Endothelial cell (in vitro differentiated cells): ENCODE data around the gene MICALL2. TPM values are rescaled to one million over a fixed set of nuclear protein-coding genes. Genes with fewer than 3 reads are reported as not detected.

Experiments
- DNase-seq: peaks from one replicate; pipeline ENCODE4 v3.0.0; 2021; ENCODE audit warnings: low spot score
- H3K27ac Mint-ChIP-seq: one replicate; pipeline ENCODE4 v1.8.0; 2021; ENCODE audit warnings: mixed read lengths, inconsistent platforms; ENCODE audit not compliant: unreplicated experiment
- H3K27me3 Mint-ChIP-seq: one replicate; pipeline ENCODE4 v1.8.0; 2021; ENCODE audit warnings: mild to moderate bottlenecking, moderate library complexity, mixed read lengths, inconsistent platforms; ENCODE audit not compliant: unreplicated experiment
- H3K36me3 Mint-ChIP-seq: one replicate; pipeline ENCODE4 v1.8.0; 2021; ENCODE audit warnings: mild to moderate bottlenecking, low read depth, mixed read lengths, inconsistent platforms; ENCODE audit not compliant: unreplicated experiment
- H3K4me1 Mint-ChIP-seq: one replicate; pipeline ENCODE4 v1.8.0; 2021; ENCODE audit warnings: mild to moderate bottlenecking, mixed read lengths, inconsistent platforms; ENCODE audit not compliant: unreplicated experiment
- H3K4me3 Mint-ChIP-seq: one replicate; pipeline ENCODE4 v1.8.0; 2021; ENCODE audit warnings: mild to moderate bottlenecking, mixed read lengths, inconsistent platforms; ENCODE audit not compliant: unreplicated experiment
- H3K9me3 Mint-ChIP-seq: one replicate; pipeline ENCODE4 v1.8.0; 2021; ENCODE audit warnings: mixed read lengths, inconsistent platforms; ENCODE audit not compliant: unreplicated experiment
- total RNA-seq: library from RNA; stranded (reverse); fragmentation: NEBNext Ultra II Directional; extraction: Animal tissue kit (Norgen Biotek cat#: 25700); gene quantifications from one replicate; pipeline ENCODE4 v1.2.1, GENCODE V29; 2021; ENCODE audit not compliant: unreplicated experiment
- TF ChIP-seq, protein P1 (sequence below): fragments of 200-600 bp; sonication (generic); IDR thresholded peaks from one replicate; pipeline ENCODE4 v1.5.0; 2021; ENCODE audit warnings: antibody characterized with exemption; ENCODE audit not compliant: unreplicated experiment

MICALL2 gene
- total RNA-seq, 1 donor from 2014 or later, result 25.0 TPM

DNA sequence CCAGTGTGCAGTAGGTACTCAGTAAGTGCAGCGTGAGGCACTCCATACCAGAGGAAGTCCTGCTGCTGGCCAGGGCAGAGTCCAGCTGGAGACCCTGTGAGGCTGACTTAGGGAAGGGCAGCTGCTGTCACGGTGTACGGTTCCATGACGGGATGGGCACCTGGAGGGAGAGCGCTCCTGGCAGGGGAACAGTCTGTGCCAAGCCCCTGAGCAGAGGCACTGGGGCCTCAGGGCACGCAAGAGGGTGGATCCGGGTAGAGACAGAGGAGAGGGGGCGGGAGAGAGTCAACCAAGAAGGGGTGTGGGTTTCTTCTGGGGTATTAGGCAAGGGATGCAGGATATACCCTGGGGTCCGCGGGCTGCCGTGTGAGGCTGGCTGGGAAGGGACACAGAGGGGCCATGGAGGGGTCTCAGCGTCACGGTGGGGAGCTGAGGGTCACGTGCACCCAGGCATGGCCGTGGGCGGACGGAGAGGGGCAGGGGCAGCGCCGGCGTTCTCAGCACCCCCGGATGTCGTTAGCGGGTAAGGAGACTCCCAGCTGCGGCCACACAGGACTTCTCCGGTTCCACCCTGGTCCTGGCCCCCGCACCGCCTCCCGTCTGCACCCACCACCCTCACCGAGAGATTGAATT, 70.5 kb downstream of the MICALL2 start:
- DNase-seq, result no peak
- H3K36me3 Mint-ChIP-seq, result no peaks in the 10 kb centered on the region
- H3K4me1 Mint-ChIP-seq, result no peaks in the 10 kb centered on the region
- TF ChIP-seq, protein P1, sequence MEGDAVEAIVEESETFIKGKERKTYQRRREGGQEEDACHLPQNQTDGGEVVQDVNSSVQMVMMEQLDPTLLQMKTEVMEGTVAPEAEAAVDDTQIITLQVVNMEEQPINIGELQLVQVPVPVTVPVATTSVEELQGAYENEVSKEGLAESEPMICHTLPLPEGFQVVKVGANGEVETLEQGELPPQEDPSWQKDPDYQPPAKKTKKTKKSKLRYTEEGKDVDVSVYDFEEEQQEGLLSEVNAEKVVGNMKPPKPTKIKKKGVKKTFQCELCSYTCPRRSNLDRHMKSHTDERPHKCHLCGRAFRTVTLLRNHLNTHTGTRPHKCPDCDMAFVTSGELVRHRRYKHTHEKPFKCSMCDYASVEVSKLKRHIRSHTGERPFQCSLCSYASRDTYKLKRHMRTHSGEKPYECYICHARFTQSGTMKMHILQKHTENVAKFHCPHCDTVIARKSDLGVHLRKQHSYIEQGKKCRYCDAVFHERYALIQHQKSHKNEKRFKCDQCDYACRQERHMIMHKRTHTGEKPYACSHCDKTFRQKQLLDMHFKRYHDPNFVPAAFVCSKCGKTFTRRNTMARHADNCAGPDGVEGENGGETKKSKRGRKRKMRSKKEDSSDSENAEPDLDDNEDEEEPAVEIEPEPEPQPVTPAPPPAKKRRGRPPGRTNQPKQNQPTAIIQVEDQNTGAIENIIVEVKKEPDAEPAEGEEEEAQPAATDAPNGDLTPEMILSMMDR, result no peak
- H3K27ac Mint-ChIP-seq, result no peak overlapping the region
- H3K9me3 Mint-ChIP-seq, result no peaks in the 10 kb centered on the region
- no peak overlapping the region for H3K4me3 Mint-ChIP-seq
- H3K27me3 Mint-ChIP-seq, result peaks cover 5% of the 10 kb centered on the region

DNA sequence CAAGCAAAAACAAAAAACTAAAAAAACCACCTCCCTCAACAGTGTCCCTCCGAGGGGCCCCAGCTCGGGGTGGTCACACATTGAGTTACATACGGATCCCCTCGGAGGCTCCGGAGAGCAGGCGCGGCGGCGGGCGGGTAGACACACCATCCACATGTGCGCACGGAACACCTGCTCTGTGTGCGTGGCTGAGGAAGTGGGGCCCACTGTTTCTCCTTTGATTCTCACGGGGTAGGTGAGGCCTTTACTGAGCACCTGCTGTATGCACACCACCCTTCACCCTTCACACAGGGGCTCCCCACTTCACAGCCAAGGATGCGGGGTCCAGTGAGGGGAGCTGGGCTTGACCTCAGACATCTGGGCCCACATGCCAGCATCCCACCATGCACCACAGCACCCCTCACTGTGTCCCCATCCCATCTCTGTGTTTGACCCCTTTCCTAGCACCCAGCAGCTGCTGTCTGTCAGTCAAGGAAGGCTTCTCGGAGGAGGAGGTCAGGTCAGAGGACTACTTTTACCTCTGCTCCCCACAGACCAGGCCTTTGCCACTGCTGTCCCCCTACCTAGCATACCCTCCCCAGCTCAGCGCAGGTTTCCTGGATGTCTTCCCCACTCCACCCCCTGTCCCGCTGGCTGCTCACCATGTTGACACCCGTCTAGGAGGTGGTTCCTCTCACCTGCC, 71.1 kb downstream of the MICALL2 start:
- H3K27me3 Mint-ChIP-seq, result peaks cover 5% of the 10 kb centered on the region
- no peaks in the 10 kb centered on the region for H3K4me1 Mint-ChIP-seq

DNA sequence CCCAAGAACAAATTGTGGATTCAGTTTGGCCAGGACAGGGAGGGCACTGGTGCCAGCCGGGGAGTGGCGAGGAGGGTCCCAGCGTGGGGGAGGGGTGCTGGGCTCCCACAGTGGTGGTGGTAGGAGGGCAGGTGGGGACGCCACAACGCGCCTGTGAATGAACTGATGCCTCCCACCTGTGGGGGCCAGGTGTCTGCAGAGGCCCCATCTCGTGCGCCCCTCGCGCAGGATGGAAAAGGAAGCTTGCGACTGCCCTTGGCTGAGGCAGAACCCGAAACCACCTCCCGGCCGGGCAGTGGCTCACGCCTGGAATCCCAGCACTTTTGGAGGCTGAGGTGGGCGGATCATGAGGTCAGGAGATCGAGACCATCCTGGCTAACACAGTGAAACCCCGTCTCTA, 72.0 kb downstream of the MICALL2 start:
- Mint-ChIP-seq H3K4me3 (no peak overlapping the region), H3K27ac (no peak overlapping the region), H3K36me3 (no peaks in the 10 kb centered on the region), H3K27me3 (peaks cover 5% of the 10 kb centered on the region), H3K9me3 (no peaks in the 10 kb centered on the region), H3K4me1 (no peaks in the 10 kb centered on the region)
- DNase-seq, result no peak
- TF ChIP-seq, protein P1, result no peak

More for the DNA sequence above, 71.1 kb downstream of the MICALL2 start:
- Mint-ChIP-seq H3K36me3 (no peaks in the 10 kb centered on the region), H3K27ac (no peak overlapping the region), H3K4me3 (no peak overlapping the region), H3K9me3 (no peaks in the 10 kb centered on the region)
- no peak for DNase-seq
- TF ChIP-seq, protein P1, result no peak

DNA sequence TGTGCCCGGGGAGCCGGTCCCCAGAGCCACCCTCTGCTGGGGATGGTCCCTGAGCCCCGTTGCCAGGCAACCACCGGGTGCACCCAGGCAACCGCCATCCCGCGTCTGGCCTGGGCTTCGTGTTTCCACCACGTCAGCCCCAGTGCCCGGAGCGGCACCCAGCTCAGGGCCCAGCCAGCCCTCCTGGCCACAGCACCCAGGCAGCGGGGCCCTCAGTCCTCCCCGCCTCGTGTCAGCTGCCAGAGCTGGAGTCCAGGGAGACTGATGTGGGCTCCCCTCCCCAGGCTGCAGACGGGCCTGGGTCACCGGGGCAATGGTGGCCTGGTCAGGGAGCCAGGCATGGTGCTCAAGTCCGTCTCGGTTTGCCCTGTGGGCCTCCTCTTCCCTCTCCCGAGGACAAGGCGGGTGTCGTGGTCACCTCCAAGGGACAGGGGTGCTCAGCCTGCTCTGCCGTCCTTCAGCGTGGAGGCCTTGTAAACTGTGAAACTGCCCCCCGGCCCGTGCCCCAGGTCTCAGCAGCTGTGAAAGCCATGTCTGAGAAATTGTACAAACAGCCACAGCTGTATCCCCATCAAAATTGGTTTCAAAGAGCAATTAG, 72.5 kb downstream of the MICALL2 start:
- no peak overlapping the region for H3K4me3 Mint-ChIP-seq
- no peaks in the 10 kb centered on the region for H3K36me3 Mint-ChIP-seq
- H3K9me3 Mint-ChIP-seq, result no peaks in the 10 kb centered on the region
- H3K27ac Mint-ChIP-seq, result no peak overlapping the region
- H3K27me3 Mint-ChIP-seq, result peaks cover 5% of the 10 kb centered on the region
- TF ChIP-seq, protein P1, result no peak
- DNase-seq, result no peak
- no peaks in the 10 kb centered on the region for H3K4me1 Mint-ChIP-seq
